ENCODE results near the gene SUGCT.
"Not testable (repeated sequence)": the region's sequence is repeated elsewhere in the genome, so short reads cannot be mapped to it uniquely, and the experiment has no call there.

DNA sequence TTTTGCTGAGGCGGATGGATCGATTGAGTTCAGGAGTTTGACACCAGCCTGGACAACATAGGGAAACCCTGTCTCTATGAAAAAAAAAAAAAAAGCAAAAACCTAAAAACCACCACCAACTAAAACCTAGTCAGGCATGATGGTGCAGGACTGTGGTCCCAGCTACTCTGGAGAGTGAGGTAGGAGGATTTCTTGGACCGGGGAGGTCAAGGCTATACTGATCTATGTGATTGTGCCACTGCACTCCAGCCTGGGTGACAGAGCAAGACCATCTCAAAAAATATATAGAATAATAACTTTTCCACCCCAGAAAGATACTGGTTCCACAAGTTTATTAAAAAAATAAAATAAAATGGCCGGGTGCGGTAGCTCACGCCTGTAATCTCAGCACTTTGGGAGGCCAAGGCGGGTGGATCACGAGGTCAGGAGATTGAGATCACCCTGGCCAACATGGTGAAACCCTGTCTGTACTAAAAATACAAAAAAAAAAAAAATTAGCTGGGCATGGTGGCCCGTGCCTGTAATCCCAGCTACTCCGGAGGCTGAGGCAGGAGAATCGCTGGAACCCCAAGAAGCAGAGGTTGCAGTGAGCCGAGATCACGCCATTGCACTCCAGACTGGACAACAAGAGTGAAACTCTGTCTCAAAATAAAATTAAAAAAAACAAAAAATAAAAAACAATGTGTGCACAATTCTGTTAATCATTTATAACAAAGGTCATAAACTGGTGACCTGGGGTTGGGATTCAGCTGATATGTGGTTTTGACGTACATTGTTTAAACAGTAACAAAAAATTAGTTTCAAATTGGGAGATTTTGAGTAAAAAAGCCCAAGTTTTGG lies 12.5 kb upstream of the SUGCT start:
- TF ChIP-seq, protein P1, sequence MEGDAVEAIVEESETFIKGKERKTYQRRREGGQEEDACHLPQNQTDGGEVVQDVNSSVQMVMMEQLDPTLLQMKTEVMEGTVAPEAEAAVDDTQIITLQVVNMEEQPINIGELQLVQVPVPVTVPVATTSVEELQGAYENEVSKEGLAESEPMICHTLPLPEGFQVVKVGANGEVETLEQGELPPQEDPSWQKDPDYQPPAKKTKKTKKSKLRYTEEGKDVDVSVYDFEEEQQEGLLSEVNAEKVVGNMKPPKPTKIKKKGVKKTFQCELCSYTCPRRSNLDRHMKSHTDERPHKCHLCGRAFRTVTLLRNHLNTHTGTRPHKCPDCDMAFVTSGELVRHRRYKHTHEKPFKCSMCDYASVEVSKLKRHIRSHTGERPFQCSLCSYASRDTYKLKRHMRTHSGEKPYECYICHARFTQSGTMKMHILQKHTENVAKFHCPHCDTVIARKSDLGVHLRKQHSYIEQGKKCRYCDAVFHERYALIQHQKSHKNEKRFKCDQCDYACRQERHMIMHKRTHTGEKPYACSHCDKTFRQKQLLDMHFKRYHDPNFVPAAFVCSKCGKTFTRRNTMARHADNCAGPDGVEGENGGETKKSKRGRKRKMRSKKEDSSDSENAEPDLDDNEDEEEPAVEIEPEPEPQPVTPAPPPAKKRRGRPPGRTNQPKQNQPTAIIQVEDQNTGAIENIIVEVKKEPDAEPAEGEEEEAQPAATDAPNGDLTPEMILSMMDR (conservative IDR thresholded peaks at IDR 0.05) = not testable (repeated sequence)
- TF ChIP-seq ZFX (IDR thresholded peaks at IDR 0.05) = not testable (repeated sequence)

Data from C4-2B (cell line).